Neural cell (in vitro differentiated cells): ENCODE measurements around the gene MAGI2.

Experiments
- EP300 ChIP-seq: fragments of 450-650 bp; conservative IDR thresholded peaks from 2 replicates; pipeline ENCODE4 v1.6.1; 2014; ENCODE audit warnings: antibody characterized with exemption, mild to moderate bottlenecking, moderate library complexity; ENCODE audit not compliant: poor library complexity, severe bottlenecking
- EZH2 ChIP-seq: fragments of 200-600, 300-800 bp; shearing (Covaris generic), sonication (generic); IDR thresholded peaks from 2 replicates; pipeline ENCODE4 v1.6.1; 2014; ENCODE audit warnings: antibody characterized with exemption, low read length, borderline replicate concordance, mild to moderate bottlenecking; ENCODE audit not compliant: insufficient read depth, poor library complexity, severe bottlenecking
- MXI1 ChIP-seq: fragments of 450-650 bp; conservative IDR thresholded peaks from 2 replicates; pipeline ENCODE4 v1.6.1; 2014; ENCODE audit warnings: antibody characterized with exemption, mild to moderate bottlenecking; ENCODE audit not compliant: poor library complexity, severe bottlenecking
- POLR2AphosphoS5 ChIP-seq: IDR thresholded peaks from 2 replicates; pipeline ENCODE4 v1.6.1; 2012
- RAD21 ChIP-seq: fragments of 450-650 bp; conservative IDR thresholded peaks from 2 replicates; pipeline ENCODE4 v1.6.1; 2014; ENCODE audit warnings: antibody characterized with exemption, mild to moderate bottlenecking, moderate library complexity
- SMC3 ChIP-seq: fragments of 450-650 bp; conservative IDR thresholded peaks from 2 replicates; pipeline ENCODE4 v1.6.1; 2014; ENCODE audit warnings: antibody characterized with exemption, mild to moderate bottlenecking, moderate library complexity; ENCODE audit not compliant: poor library complexity
- TAF1 ChIP-seq: IDR thresholded peaks from 2 replicates; pipeline ENCODE4 v1.6.1; 2012; ENCODE audit warnings: low read depth
- TF ChIP-seq, protein P1 (sequence below): fragments of 450-650 bp; IDR thresholded peaks from 2 replicates; pipeline ENCODE4 v1.5.1; 2014; ENCODE audit warnings: antibody characterized with exemption, mild to moderate bottlenecking, moderate library complexity; ENCODE audit not compliant: poor library complexity, severe bottlenecking
- TF ChIP-seq, protein P2 (sequence below): IDR thresholded peaks from 2 replicates; pipeline ENCODE4 v1.6.1; 2012; ENCODE audit warnings: borderline replicate concordance

DNA sequence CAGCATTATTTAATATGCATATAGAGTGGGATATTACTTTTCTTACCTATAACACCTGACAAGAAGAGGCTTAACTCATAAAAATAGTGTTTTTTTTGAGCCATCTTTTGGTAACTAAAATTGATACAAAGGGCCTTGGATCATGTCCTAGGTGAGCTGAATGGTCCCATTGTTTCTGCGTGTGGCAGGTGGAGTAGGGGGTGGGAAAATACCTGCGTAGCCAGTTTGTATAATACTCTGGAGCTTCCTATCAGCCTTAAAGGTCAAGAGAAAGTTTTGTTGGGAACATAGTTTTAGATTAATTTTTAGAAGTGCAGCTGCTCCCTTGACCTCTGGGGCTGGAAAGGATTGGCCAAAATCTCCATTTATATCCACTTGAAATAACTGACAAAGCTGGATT lies 1410.3 kb downstream of the MAGI2 start:
- TF ChIP-seq SMC3 (no peak), EZH2 (no peak), MXI1 (no peak), EP300 (no peak), POLR2AphosphoS5 (no peak), TAF1 (no peak), RAD21 (no peak)
- TF ChIP-seq, protein P1, sequence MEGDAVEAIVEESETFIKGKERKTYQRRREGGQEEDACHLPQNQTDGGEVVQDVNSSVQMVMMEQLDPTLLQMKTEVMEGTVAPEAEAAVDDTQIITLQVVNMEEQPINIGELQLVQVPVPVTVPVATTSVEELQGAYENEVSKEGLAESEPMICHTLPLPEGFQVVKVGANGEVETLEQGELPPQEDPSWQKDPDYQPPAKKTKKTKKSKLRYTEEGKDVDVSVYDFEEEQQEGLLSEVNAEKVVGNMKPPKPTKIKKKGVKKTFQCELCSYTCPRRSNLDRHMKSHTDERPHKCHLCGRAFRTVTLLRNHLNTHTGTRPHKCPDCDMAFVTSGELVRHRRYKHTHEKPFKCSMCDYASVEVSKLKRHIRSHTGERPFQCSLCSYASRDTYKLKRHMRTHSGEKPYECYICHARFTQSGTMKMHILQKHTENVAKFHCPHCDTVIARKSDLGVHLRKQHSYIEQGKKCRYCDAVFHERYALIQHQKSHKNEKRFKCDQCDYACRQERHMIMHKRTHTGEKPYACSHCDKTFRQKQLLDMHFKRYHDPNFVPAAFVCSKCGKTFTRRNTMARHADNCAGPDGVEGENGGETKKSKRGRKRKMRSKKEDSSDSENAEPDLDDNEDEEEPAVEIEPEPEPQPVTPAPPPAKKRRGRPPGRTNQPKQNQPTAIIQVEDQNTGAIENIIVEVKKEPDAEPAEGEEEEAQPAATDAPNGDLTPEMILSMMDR: no peak
- TF ChIP-seq, protein P2, sequence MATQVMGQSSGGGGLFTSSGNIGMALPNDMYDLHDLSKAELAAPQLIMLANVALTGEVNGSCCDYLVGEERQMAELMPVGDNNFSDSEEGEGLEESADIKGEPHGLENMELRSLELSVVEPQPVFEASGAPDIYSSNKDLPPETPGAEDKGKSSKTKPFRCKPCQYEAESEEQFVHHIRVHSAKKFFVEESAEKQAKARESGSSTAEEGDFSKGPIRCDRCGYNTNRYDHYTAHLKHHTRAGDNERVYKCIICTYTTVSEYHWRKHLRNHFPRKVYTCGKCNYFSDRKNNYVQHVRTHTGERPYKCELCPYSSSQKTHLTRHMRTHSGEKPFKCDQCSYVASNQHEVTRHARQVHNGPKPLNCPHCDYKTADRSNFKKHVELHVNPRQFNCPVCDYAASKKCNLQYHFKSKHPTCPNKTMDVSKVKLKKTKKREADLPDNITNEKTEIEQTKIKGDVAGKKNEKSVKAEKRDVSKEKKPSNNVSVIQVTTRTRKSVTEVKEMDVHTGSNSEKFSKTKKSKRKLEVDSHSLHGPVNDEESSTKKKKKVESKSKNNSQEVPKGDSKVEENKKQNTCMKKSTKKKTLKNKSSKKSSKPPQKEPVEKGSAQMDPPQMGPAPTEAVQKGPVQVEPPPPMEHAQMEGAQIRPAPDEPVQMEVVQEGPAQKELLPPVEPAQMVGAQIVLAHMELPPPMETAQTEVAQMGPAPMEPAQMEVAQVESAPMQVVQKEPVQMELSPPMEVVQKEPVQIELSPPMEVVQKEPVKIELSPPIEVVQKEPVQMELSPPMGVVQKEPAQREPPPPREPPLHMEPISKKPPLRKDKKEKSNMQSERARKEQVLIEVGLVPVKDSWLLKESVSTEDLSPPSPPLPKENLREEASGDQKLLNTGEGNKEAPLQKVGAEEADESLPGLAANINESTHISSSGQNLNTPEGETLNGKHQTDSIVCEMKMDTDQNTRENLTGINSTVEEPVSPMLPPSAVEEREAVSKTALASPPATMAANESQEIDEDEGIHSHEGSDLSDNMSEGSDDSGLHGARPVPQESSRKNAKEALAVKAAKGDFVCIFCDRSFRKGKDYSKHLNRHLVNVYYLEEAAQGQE: no peak
